ENCODE measurements around the gene NXF3. TPM values are rescaled to one million over a fixed set of nuclear protein-coding genes. Genes with fewer than 3 reads are reported as not detected.

Gene NXF3
- total RNA-seq, 1 experiment from 2014 or later = not detected

Other genes with a start within 250 kb of the NXF3 start
- gene RAB40AL, start 155.9 kb downstream of the NXF3 start, total RNA-seq (2014; rRNA removed; shearing (Covaris generic); ENCODE audit: low replicate concordance) = 0.40 and 0.67 TPM in 2 replicates
- gene BEX1, start 29.0 kb downstream of the NXF3 start, total RNA-seq (2014; rRNA removed; shearing (Covaris generic); ENCODE audit: low replicate concordance) = not detected in 2 replicates
- gene BEX4, start 122.0 kb upstream of the NXF3 start, total RNA-seq (2014; rRNA removed; shearing (Covaris generic); ENCODE audit: low replicate concordance) = not detected in 2 replicates
- 43.8 and 44.3 TPM in 2 replicates for gene TCEAL8, start 162.0 kb upstream of the NXF3 start, total RNA-seq (2014; rRNA removed; shearing (Covaris generic); ENCODE audit: low replicate concordance)
- not detected in 2 replicates for gene TCEAL5, start 183.6 kb upstream of the NXF3 start, total RNA-seq (2014; rRNA removed; shearing (Covaris generic); ENCODE audit: low replicate concordance)
- 21.4 and 31.5 TPM in 2 replicates for gene BEX2, start 217.8 kb upstream of the NXF3 start, total RNA-seq (2014; rRNA removed; shearing (Covaris generic); ENCODE audit: low replicate concordance)
- not detected in 2 replicates for gene TCEAL7, start 237.1 kb upstream of the NXF3 start, total RNA-seq (2014; rRNA removed; shearing (Covaris generic); ENCODE audit: low replicate concordance)

Data from Karpas-422 (cell line).